ENCODE measurements around the gene NLRC5.
"Not testable (repeated sequence)": the region's sequence is repeated elsewhere in the genome, so short reads cannot be mapped to it uniquely, and the experiment has no call there.

Gene NLRC5

GRCh38 chr16:57045694-57046381 lies 56.5 kb downstream of the NLRC5 start:
- DNase-seq (ENCODE audit: low read depth) = no peak

DNA sequence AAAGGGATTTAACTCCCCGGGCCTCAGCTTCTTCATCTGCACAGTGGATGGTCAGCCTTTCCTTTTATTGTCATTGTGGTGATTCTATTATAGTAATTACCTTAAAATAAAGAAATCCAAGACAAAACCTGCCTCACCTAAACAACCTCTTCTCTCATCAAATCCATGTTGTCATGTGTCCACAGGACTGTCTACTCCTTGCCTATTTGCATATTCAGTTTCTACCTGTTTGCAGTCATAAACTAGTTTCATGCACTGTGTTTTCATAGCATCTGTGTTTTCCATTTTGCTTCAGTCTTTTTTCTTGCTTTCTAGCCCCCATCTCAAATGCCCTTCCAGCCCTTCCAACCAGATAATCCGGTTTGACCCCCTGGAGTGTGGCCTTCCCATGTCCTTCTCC lies 58.7 kb downstream of the NLRC5 start:
- no peak for DNase-seq (ENCODE audit: low read depth)

- DNase-seq (ENCODE audit: low read depth) = no peak
These were observed 60.3 kb downstream of the NLRC5 start for GRCh38 chr16:57049678-57050077.

GRCh38 chr16:57051696-57052228 lies 62.4 kb downstream of the NLRC5 start:
- no peak for DNase-seq (ENCODE audit: low read depth)

GRCh38 chr16:57053206-57053605 lies 63.8 kb downstream of the NLRC5 start:
- no peak for DNase-seq (ENCODE audit: low read depth)

- no peak for DNase-seq (ENCODE audit: low read depth)
These were observed 65.0 kb downstream of the NLRC5 start for GRCh38 chr16:57054338-57054737.

DNA sequence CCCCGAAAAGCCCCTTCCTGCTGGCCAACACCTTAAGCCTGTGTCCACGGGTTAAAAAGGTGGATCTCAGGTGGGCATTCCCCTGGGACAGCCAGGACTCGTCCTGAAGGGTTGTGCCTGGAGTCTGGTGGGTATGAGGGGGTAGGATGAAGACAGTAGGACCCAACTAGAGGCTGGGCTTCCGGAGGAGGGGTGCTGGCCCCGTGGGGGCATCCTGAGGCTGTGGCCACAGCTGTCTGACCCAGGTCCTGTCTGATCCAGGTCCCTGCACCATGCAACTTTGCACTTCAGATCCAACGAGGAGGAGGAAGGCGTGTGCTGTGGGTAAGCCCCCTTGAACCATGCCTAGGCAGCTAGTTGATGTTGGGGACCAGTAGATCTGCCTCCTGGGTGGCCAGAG lies 65.4 kb downstream of the NLRC5 start:
- DNase-seq (ENCODE audit: low read depth) = no peak

DNA sequence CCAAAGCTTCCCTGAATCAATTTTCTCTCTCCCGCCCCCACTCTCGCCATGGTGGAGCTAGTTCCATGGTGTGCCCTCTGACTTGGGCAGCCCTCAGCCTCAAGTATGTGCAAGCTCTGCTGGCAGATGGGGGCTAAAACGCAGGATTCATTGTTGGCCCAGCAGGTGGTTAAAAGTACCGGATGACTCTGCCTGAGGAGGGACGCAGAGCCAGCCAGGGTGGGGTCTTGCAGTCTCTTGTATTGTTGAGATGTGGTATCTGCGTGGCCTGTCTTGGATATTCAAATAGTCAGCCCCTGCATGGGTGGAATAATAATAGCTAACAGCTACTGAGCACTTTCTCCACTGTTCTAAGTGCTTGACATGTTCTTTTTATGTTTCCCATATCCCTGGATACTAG lies 66.3 kb downstream of the NLRC5 start:
- DNase-seq (ENCODE audit: low read depth) = no peak

DNA sequence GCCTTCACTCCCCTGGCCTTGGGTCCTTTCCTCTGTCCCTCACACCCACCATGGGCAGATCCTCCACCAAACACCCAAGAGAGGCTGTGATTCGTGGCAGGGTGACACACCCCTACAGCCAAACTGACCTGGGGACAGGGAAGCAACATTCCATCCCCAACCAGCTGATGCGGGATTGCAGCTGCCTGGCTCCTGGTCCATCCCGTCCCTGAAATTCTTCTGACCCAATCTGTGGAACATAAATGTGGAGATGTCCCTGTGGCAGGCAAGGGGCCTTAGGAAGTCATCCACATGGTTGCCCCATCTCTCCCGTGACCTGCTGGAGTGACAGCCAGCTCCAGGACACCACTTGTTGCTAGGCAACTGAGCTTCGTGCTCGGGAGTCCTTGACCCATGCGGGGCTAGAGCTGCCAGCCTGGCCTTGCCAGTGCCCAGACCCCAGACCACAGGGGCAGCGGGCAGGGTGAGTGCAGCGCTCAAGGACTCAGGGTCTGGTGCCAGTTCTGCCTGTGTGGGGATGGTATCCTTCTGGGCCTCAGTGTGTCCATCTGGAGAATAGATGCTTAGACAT lies 69.0 kb downstream of the NLRC5 start:
- DNase-seq (ENCODE audit: low read depth) = no peak

DNA sequence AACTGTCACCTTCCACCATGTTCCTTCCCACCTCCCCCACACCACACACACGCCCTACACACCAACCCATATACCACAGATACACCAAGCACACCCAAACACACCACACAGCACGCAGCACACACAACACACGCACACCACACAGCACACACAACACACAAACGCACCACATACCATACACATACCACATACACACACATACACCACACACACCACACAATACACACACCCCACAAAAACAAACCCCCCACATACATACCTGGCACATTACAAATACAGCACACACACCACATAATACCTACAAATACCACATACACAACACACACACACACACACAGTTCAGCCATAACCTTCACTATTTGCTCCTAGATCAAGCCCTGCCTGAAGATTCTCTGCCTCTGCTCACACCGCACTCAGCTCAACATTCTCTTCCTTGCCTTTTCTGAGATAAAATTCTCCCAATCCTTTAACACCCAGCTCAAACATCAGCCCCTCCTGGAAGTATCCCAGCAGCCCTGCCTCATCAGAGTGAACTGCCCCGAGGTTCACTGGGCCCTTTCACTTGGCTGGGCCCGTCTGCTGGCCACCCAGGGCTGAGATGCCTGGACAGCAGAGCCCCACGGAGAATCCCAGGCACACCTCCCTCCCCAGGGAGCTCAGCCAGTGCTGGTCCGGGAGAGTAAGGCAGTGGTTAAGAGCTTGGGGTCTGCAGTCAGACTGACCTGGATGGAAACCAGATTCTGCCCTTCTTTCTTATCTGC lies 71.1 kb downstream of the NLRC5 start:
- no peak for DNase-seq (ENCODE audit: low read depth)

GRCh38 chr16:57061084-57061905 lies 71.9 kb downstream of the NLRC5 start:
- no peak for DNase-seq (ENCODE audit: low read depth)

DNA sequence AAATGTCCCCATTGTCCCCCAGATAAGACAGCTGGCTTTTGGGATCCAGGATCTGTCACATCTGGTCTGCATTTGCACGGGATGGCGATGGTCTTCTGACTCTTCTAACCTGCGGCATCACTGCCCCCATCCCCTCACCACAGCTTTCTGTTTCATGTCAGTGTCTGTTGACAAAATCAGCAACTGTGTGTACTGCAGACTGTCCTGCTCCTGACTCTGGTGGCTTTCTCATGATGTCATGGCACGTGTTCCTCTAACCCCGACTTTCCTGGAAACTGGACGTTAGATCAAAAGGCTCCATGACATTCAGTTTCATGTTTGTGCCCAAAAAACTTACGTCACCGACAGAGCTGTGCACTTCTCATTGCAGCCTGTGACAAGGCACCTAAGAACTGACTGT lies 73.0 kb downstream of the NLRC5 start:
- DNase-seq (ENCODE audit: low read depth) = no peak

DNA sequence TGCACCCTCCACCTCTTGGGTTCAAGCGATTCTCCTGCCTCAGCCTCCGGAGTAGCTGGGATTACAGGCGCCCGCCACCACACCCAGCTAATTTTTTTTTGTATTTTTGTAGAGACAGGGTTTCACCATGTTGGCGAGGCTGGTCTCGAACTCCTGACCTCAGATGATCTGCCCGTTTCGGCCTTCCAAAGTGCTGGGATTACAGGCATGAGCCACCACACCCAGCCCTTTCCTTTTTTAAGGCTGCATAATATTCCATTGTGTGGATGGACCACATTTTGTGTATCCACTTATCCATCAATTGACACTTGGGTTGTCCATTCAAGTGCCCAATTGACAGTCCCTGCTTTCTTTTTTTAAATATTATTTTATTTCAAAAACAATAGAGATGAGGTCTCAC lies 73.8 kb downstream of the NLRC5 start:
- not testable (repeated sequence) for DNase-seq (ENCODE audit: low read depth)

DNA sequence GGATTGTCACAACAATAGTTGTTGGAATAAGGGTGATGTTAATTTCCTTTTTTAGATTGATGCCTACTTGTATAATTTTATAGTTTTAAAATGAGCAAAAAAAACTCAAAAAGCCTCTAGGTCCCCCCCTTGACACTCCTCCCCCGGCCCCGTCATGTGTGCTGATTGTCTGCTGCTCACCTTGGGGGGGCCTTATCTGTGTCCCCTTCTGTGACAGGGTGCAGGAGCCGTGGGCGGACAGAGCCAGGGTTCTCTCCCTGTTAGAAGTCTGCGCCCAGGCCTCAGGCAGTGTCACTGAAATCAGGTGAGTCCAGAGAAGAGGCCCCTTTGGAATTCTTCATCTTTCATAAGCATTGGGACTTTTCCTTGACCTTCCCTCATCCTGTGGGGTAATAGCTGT lies 75.6 kb downstream of the NLRC5 start:
- DNase-seq (ENCODE audit: low read depth) = no peak

GRCh38 chr16:57066625-57067024 lies 77.3 kb downstream of the NLRC5 start:
- DNase-seq (ENCODE audit: low read depth) = no peak

DNA sequence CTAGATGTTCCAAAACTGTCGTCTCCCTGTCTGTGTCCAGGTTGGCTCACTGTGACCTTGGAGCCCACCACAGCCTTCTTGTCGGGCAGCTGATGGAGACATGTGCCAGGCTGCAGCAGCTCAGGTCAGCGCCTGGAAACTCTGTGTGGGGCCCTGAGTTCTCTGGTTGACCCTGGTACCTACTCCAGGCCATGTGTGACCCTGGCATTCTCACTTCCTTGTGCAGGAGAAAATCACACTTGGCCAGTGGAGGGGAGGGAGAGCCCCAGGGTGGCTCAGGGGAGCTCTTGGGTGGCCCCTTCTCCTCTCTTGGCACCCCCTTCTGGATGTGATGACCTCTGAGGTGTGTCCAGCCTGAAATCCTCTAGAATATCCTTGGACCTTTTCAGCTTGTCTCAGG lies 78.0 kb downstream of the NLRC5 start:
- no peak for DNase-seq (ENCODE audit: low read depth)

GRCh38 chr16:57069053-57069452 lies 79.7 kb downstream of the NLRC5 start:
- no peak for DNase-seq (ENCODE audit: low read depth)

GRCh38 chr16:57069635-57070370 lies 80.4 kb downstream of the NLRC5 start:
- DNase-seq (ENCODE audit: low read depth) = no peak

- DNase-seq (ENCODE audit: low read depth) = no peak
These were observed 81.1 kb downstream of the NLRC5 start for GRCh38 chr16:57070424-57070823.

GRCh38 chr16:57071081-57071732 lies 81.8 kb downstream of the NLRC5 start:
- DNase-seq (ENCODE audit: low read depth) = not testable (repeated sequence)
